IPS-18c (cell line): ENCODE measurements around the gene SRSF1.
"Not testable (repeated sequence)": the region's sequence is repeated elsewhere in the genome, so short reads cannot be mapped to it uniquely, and the experiment has no call there.

Experiments
- H3K4me3 ChIP-seq: 2 replicates; pipeline ENCODE4 v1.7.0; 2013; ENCODE audit warnings: low read depth, mild to moderate bottlenecking, low read length, moderate library complexity; ENCODE audit not compliant: insufficient read depth
- H3K9me3 ChIP-seq: one replicate; pipeline ENCODE4 v1.6.1; 2013; ENCODE audit warnings: mild to moderate bottlenecking, low read length, moderate library complexity; ENCODE audit not compliant: control insufficient read depth, insufficient read depth

The SRSF1 gene

GRCh38 chr17:58006924-58007780 is at the start of gene SRSF1:
Gene SRSF1, minus strand, starts transcription at chr17:58007246. Its CDS starts 109 bp downstream, at chr17:58007137.
- peak within 1 kb of the TSS; percentile 90 for H3K4me3 ChIP-seq
- no peaks in the 10 kb centered on the region for H3K9me3 ChIP-seq

GRCh38 chr17:58056476-58056875 is 49.4 kb upstream of the SRSF1 start:
- no peaks in the 10 kb centered on the region for H3K9me3 ChIP-seq

GRCh38 chr17:58054641-58055040 is 47.6 kb upstream of the SRSF1 start:
- no peaks in the 10 kb centered on the region for H3K9me3 ChIP-seq
- no peak overlapping the region for H3K4me3 ChIP-seq

More at GRCh38 chr17:58056476-58056875, 49.4 kb upstream of the SRSF1 start:
- no peak overlapping the region for H3K4me3 ChIP-seq

- no peaks in the 10 kb centered on the region for H3K9me3 ChIP-seq
- no peak overlapping the region for H3K4me3 ChIP-seq
Observed at GRCh38 chr17:58052945-58053715, 46.1 kb upstream of the SRSF1 start.

- Histone ChIP-seq H3K4me3 (no peak overlapping the region), H3K9me3 (no peaks in the 10 kb centered on the region)
Observed at GRCh38 chr17:58052407-58052806, 45.4 kb upstream of the SRSF1 start.

- Histone ChIP-seq H3K9me3 (no peaks in the 10 kb centered on the region), H3K4me3 (no peak overlapping the region)
Observed at GRCh38 chr17:58051468-58051867, 44.4 kb upstream of the SRSF1 start.

- Histone ChIP-seq H3K9me3 (no peaks in the 10 kb centered on the region), H3K4me3 (no peak overlapping the region)
Observed at GRCh38 chr17:58050966-58051365, 43.9 kb upstream of the SRSF1 start.

GRCh38 chr17:58049533-58049932 is 42.5 kb upstream of the SRSF1 start:
- Histone ChIP-seq H3K9me3 (no peaks in the 10 kb centered on the region), H3K4me3 (no peak overlapping the region)

GRCh38 chr17:58047376-58048150 is 40.5 kb upstream of the SRSF1 start:
- no peaks in the 10 kb centered on the region for H3K9me3 ChIP-seq
- H3K4me3 ChIP-seq = no peak overlapping the region

GRCh38 chr17:58046239-58047094 is 39.4 kb upstream of the SRSF1 start:
- no peak overlapping the region for H3K4me3 ChIP-seq
- H3K9me3 ChIP-seq = no peaks in the 10 kb centered on the region

- not testable (repeated sequence) for H3K9me3 ChIP-seq, H3K4me3 ChIP-seq
Observed at GRCh38 chr17:58044256-58044655, 37.2 kb upstream of the SRSF1 start.

- no peaks in the 10 kb centered on the region for H3K9me3 ChIP-seq
Observed at GRCh38 chr17:58043221-58044181, 36.5 kb upstream of the SRSF1 start.

GRCh38 chr17:58041161-58041560 is 34.1 kb upstream of the SRSF1 start:
- Histone ChIP-seq H3K4me3 (no peak overlapping the region), H3K9me3 (no peaks in the 10 kb centered on the region)

More at GRCh38 chr17:58043221-58044181, 36.5 kb upstream of the SRSF1 start:
- H3K4me3 ChIP-seq = no peak overlapping the region

GRCh38 chr17:58040386-58040785 is 33.3 kb upstream of the SRSF1 start:
- Histone ChIP-seq H3K4me3 (no peak overlapping the region), H3K9me3 (no peaks in the 10 kb centered on the region)

GRCh38 chr17:58039975-58040374 is 32.9 kb upstream of the SRSF1 start:
- H3K9me3 ChIP-seq = no peaks in the 10 kb centered on the region
- H3K4me3 ChIP-seq = no peak overlapping the region
